Spleen (tissue), 7 donors: ENCODE measurements around the gene CYBA.

Source experiments
- POLR2A ChIP-seq, 3 donors: fragments of 450-650 bp; IDR thresholded peaks; one replicate each; pipeline ENCODE4 v1.5.1; 2017; ENCODE audit warnings: antibody characterized with exemption in 3 of 3, mild to moderate bottlenecking in 1 of 3
- POLR2AphosphoS5 ChIP-seq, 3 donors: sonication (generic); formaldehyde crosslinking; IDR thresholded peaks; one replicate each; pipeline ENCODE4 v1.5.1; 2017; ENCODE audit warnings: antibody characterized with exemption in 3 of 3
- TF ChIP-seq, protein P1 (sequence below), 11 experiments: fragments of 200-600 bp in 7 of 11; fragments of 450-650 bp in 4 of 11; sonication (generic) in 4 of 11; IDR thresholded peaks in 8 of 11; conservative IDR thresholded peaks in 3 of 11; 1 replicate in 7 of 11; 2 replicates in 4 of 11; pipeline versions ENCODE4 v1.4.0 to v1.8.0; 2016 to 2021; ENCODE audit warnings: antibody characterized with exemption in 11 of 11, inconsistent platforms in 4 of 11, mild to moderate bottlenecking in 1 of 11
- donor health status: DM: no; HTN: no; CAD: no; lungs with moderate emphysema.
- donor health status: DM: no; HTN: no; CAD: no.
- donor health status: DM: no; HTN: no; CAD: no.

DNA sequence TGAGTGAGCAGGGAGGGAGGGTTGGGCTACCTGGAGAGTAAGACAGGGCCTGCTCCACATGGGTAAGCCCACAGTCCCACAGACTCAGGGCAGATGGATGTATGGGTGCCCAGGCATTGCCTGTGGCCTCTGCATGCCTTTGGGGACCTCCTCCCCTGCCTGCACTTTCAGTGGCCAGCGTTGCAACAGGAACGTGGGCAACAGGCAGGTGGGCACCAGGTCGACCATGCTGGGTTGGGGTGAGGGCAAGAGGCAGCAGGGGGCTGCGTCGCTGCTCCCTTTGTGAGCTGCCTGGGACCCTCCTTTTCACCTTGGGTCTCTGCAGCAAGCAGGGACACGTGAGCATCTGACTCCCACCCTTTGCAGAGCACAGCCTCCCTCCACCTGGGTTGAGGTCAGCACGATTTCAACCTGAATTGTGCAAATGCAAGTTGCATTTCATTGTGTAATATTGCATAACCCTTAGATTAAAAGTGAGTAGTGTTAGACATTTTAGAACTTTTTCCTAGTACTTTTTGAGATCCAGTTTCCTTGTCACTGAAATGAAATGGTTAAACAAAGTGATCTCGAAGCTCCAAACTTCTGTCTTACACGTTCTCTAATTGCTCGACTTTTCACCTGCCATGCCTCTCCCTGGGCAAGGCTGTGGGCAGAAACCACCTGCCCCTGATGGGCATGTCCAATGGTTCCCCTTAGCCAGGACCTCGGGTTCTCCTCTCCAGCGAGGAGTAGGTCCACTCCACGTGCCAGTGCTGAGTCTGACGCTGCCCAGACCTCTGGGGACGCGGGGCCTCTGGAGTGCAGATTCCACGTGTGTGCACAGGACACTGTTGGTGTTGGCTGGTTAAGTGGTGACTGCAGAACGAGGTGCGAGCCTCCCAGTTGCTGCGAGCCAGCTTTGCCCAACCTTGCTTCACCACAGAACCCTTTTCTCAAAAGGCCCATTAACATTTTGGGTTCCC lies 45.4 kb downstream of the CYBA start:
- TF ChIP-seq, protein P1, sequence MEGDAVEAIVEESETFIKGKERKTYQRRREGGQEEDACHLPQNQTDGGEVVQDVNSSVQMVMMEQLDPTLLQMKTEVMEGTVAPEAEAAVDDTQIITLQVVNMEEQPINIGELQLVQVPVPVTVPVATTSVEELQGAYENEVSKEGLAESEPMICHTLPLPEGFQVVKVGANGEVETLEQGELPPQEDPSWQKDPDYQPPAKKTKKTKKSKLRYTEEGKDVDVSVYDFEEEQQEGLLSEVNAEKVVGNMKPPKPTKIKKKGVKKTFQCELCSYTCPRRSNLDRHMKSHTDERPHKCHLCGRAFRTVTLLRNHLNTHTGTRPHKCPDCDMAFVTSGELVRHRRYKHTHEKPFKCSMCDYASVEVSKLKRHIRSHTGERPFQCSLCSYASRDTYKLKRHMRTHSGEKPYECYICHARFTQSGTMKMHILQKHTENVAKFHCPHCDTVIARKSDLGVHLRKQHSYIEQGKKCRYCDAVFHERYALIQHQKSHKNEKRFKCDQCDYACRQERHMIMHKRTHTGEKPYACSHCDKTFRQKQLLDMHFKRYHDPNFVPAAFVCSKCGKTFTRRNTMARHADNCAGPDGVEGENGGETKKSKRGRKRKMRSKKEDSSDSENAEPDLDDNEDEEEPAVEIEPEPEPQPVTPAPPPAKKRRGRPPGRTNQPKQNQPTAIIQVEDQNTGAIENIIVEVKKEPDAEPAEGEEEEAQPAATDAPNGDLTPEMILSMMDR (IDR thresholded peaks at IDR 0.05 in 8 of 11, conservative IDR thresholded peaks at IDR 0.05 in 3 of 11), result no peak
- TF ChIP-seq POLR2AphosphoS5 (IDR thresholded peaks at IDR 0.05) (peak in 1 of 3 donors; percentile 43), POLR2A (IDR thresholded peaks at IDR 0.05) (no peak)
